GM18951 (cell line): Measurements from ENCODE around the gene RDH13.
"Not testable (repeated sequence)": the region's sequence is repeated elsewhere in the genome, so short reads cannot be mapped to it uniquely, and the experiment has no call there.

ENCODE experiments used
- POLR2A ChIP-seq: IDR thresholded peaks from 4 replicates; pipeline ENCODE4 v1.6.1; 2011; ENCODE audit warnings: mild to moderate bottlenecking; ENCODE audit not compliant: insufficient read length, insufficient read depth; ENCODE audit errors: extremely low read depth
- in situ Hi-C: fragments of 300-500 bp; cut with MboI; formaldehyde crosslinking; loops from one replicate; pipeline ENCODE4 v1.12.0; 2022; ENCODE audit warnings: low sequenced_read_pairs, mixed read lengths, inconsistent platforms; ENCODE audit not compliant: unreplicated experiment

Gene RDH13

GRCh38 chr19:55062735-55063491, at the start of gene RDH13:
Gene RDH13 (minus strand): TSS chr19:55063148. CDS start chr19:55063032, 116 bp downstream.
- in situ Hi-C loops: no loop called here
- TF ChIP-seq POLR2A: peak; percentile 79

- no peak for TF ChIP-seq POLR2A
- in situ Hi-C loops: no loop called here
Observed at GRCh38 chr19:55112246-55112776, 49.4 kb upstream of the RDH13 start.

- no peak for TF ChIP-seq POLR2A
Observed at GRCh38 chr19:55111238-55111831, 48.4 kb upstream of the RDH13 start.

GRCh38 chr19:55109527-55110291, 46.8 kb upstream of the RDH13 start:
- TF ChIP-seq POLR2A: no peak
- in situ Hi-C loops: no loop called here

More at GRCh38 chr19:55111238-55111831, 48.4 kb upstream of the RDH13 start:
- in situ Hi-C loops: no loop called here

GRCh38 chr19:55107252-55107651, 44.3 kb upstream of the RDH13 start:
- in situ Hi-C loops: not testable (repeated sequence)

GRCh38 chr19:55106591-55106990, 43.6 kb upstream of the RDH13 start:
- TF ChIP-seq POLR2A: no peak
- in situ Hi-C loops: no loop called here

GRCh38 chr19:55105237-55105636, 42.3 kb upstream of the RDH13 start:
- in situ Hi-C loops: no loop called here
- no peak for TF ChIP-seq POLR2A

GRCh38 chr19:55103190-55103589, 40.2 kb upstream of the RDH13 start:
- no peak for TF ChIP-seq POLR2A
- in situ Hi-C loops: no loop called here

- in situ Hi-C loops: no loop called here
- no peak for TF ChIP-seq POLR2A
Observed at GRCh38 chr19:55101261-55101660, 38.3 kb upstream of the RDH13 start.

- in situ Hi-C loops: no loop called here
- no peak for TF ChIP-seq POLR2A
Observed at GRCh38 chr19:55099557-55100506, 36.9 kb upstream of the RDH13 start.

GRCh38 chr19:55098716-55099556, 36.0 kb upstream of the RDH13 start:
- no peak for TF ChIP-seq POLR2A
- in situ Hi-C loops: no loop called here
